ENCODE measurements around the gene STXBP6. TPM values are rescaled to one million over a fixed set of nuclear protein-coding genes. Genes with fewer than 3 reads are reported as not detected.

The STXBP6 gene
- total RNA-seq, 1 experiment from 2014 or later: 0.27 TPM

DNA sequence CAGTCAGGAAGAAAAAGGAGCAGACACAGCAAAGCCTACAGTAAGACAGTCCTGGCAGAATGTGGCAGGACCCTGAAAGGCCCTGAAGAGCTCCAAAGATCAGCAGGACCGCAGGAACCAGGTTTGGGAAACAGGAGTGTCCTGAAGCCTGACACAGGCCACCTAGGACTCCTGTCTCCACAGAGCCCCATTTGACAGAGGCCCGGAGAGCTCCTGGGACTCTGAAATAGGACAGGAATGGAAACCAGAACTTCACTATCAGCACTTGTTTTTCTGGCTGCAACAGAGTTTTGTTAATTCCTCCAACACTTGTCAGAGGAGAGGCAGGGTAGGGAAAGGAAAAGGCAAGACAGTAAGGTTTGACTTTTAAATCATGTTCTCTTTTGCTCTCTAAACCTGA, 12.9 kb downstream of the STXBP6 start:
- intact Hi-C loops (cut with micrococcal nuclease): no loop called here

DNA sequence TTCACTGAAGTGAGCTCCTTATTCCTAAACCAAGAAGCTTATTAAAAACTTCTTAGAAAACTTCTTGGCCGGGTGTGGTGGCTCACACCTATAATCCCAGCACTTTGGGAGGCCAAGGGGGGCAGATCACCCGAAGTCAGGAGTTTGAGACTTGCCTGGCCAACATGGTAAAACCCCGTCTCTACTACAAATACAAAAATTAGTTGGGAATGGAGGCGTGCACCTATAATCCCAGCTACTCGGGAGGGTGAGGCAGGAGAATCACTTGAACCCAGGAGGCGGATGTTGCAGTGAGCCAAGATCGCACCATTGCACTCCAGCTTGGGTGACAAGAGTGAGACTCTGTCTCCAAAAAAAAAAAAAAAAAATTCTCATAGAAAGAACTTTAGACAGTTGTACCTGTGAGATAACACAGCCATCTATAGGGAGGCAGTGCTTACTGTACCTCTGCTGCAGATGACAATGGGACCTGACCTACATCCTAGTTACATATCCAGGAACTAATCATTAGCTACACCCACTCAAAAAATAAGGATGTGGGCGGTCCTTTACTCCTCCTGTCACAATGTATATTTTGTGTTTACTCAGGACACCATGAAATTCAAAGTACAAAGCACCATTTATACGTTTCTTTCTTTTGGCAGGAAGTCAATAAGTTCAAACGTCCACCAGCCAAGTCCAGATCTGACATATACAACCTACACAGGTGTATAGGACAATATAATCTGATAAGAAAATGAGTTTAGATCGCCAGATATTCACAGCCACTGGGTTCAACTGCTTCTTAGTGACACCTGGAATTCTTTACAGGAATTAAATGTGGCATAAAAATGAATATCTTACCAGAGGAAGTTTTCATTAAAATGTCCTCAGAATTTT, 14.9 kb downstream of the STXBP6 start:
- no peak overlapping the region for H3K4me2 ChIP-seq (ENCODE audit: low read length)
- H3K9ac ChIP-seq (ENCODE audit: low read length): no peak overlapping the region
- no peaks in the 10 kb centered on the region for H3K79me2 ChIP-seq (ENCODE audit: insufficient read depth, low read length)
- no peaks in the 10 kb centered on the region for H3K27me3 ChIP-seq (ENCODE audit: insufficient read depth, low read length)
- H4K20me1 ChIP-seq (ENCODE audit: insufficient read depth): no peaks in the 10 kb centered on the region
- POLR2A ChIA-PET: no interaction called here
- H3K36me3 ChIP-seq (ENCODE audit: control insufficient read depth in 1 of 2, insufficient read depth in 2 of 2, low read length in 2 of 2): no peaks in the 10 kb centered on the region
- no peak overlapping the region for H2AFZ ChIP-seq (ENCODE audit: low read depth, low read length, poor library complexity, severe bottlenecking)
- H3K4me3 ChIP-seq (replicated peaks in 1 of 2; ENCODE audit: low read depth in 1 of 2, low read length in 2 of 2): no peak overlapping the region
- intact Hi-C loops (cut with micrococcal nuclease): no loop called here
- RAD21 ChIA-PET (ENCODE audit: low non-redundant PET in 1 of 2, low total read pairs in 2 of 2, uncharacterized antibody in 2 of 2, unreplicated experiment in 2 of 2): no interaction called here
- BruUV-seq (replicated peaks): no TSS peak
- no peaks in the 10 kb centered on the region for H3K4me1 ChIP-seq (ENCODE audit: control insufficient read depth in 1 of 2, insufficient read depth in 2 of 2, low read length in 2 of 2)
- H3K9me3 ChIP-seq (ENCODE audit: control insufficient read depth in 1 of 2, insufficient read depth in 1 of 2, low read depth in 1 of 2, low read length in 2 of 2): peaks cover 3 to 21% of the 10 kb centered on the region in 2 experiments; a peak in 2 of 4 replicates
- no peak for DNase-seq (ENCODE audit: low read depth, low spot score)
- CTCF ChIA-PET: no interaction called here
- no peak for ATAC-seq
- H3K9me2 ChIP-seq (ENCODE audit: insufficient read depth): no peaks in the 10 kb centered on the region
- no peak overlapping the region for H3K27ac ChIP-seq (ENCODE audit: low read depth, low read length)
- TF ChIP-seq, protein P1, sequence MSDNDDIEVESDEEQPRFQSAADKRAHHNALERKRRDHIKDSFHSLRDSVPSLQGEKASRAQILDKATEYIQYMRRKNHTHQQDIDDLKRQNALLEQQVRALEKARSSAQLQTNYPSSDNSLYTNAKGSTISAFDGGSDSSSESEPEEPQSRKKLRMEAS (IDR thresholded peaks at IDR 0.05): no peak
- TF ChIP-seq POLR2A (IDR thresholded peaks at IDR 0.05; ENCODE audit: borderline replicate concordance, extremely low read depth, insufficient read depth, insufficient read length) (no peak), YY1 (IDR thresholded peaks at IDR 0.05; ENCODE audit: extremely low read depth, insufficient replicate concordance, low read depth, low read length) (no peak), CBX3 (IDR thresholded peaks at IDR 0.05; ENCODE audit: low read depth) (no peak), SRF (IDR thresholded peaks at IDR 0.05; ENCODE audit: low read depth) (no peak), FOSL1 (IDR thresholded peaks at IDR 0.05; ENCODE audit: low read depth) (no peak), POLR2AphosphoS5 (IDR thresholded peaks at IDR 0.05; ENCODE audit: low read depth, low read length) (no peak), TCF7L2 (IDR thresholded peaks at IDR 0.05; ENCODE audit: borderline replicate concordance, extremely low read depth, insufficient read depth, insufficient read length) (no peak), SP1 (IDR thresholded peaks at IDR 0.05; ENCODE audit: low read depth) (no peak)
- TF ChIP-seq, protein P2, sequence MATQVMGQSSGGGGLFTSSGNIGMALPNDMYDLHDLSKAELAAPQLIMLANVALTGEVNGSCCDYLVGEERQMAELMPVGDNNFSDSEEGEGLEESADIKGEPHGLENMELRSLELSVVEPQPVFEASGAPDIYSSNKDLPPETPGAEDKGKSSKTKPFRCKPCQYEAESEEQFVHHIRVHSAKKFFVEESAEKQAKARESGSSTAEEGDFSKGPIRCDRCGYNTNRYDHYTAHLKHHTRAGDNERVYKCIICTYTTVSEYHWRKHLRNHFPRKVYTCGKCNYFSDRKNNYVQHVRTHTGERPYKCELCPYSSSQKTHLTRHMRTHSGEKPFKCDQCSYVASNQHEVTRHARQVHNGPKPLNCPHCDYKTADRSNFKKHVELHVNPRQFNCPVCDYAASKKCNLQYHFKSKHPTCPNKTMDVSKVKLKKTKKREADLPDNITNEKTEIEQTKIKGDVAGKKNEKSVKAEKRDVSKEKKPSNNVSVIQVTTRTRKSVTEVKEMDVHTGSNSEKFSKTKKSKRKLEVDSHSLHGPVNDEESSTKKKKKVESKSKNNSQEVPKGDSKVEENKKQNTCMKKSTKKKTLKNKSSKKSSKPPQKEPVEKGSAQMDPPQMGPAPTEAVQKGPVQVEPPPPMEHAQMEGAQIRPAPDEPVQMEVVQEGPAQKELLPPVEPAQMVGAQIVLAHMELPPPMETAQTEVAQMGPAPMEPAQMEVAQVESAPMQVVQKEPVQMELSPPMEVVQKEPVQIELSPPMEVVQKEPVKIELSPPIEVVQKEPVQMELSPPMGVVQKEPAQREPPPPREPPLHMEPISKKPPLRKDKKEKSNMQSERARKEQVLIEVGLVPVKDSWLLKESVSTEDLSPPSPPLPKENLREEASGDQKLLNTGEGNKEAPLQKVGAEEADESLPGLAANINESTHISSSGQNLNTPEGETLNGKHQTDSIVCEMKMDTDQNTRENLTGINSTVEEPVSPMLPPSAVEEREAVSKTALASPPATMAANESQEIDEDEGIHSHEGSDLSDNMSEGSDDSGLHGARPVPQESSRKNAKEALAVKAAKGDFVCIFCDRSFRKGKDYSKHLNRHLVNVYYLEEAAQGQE (IDR thresholded peaks at IDR 0.05; ENCODE audit: low read depth): no peak

More for the DNA sequence above, 12.9 kb downstream of the STXBP6 start:
- H3K79me2 ChIP-seq (ENCODE audit: insufficient read depth, low read length): no peaks in the 10 kb centered on the region
- CTCF ChIA-PET: no interaction called here
- RAD21 ChIA-PET (ENCODE audit: low non-redundant PET in 1 of 2, low total read pairs in 2 of 2, uncharacterized antibody in 2 of 2, unreplicated experiment in 2 of 2): no interaction called here
- TF ChIP-seq JUND (IDR thresholded peaks at IDR 0.05): no peak
- TF ChIP-seq, protein P3, sequence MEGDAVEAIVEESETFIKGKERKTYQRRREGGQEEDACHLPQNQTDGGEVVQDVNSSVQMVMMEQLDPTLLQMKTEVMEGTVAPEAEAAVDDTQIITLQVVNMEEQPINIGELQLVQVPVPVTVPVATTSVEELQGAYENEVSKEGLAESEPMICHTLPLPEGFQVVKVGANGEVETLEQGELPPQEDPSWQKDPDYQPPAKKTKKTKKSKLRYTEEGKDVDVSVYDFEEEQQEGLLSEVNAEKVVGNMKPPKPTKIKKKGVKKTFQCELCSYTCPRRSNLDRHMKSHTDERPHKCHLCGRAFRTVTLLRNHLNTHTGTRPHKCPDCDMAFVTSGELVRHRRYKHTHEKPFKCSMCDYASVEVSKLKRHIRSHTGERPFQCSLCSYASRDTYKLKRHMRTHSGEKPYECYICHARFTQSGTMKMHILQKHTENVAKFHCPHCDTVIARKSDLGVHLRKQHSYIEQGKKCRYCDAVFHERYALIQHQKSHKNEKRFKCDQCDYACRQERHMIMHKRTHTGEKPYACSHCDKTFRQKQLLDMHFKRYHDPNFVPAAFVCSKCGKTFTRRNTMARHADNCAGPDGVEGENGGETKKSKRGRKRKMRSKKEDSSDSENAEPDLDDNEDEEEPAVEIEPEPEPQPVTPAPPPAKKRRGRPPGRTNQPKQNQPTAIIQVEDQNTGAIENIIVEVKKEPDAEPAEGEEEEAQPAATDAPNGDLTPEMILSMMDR (IDR thresholded peaks at IDR 0.05 in 2 of 3, conservative IDR thresholded peaks at IDR 0.05 in 1 of 3; ENCODE audit: borderline replicate concordance in 1 of 3, insufficient read depth in 1 of 3, low read depth in 2 of 3, low read length in 2 of 3): no peak
- TF ChIP-seq ZNF274 (IDR thresholded peaks at IDR 0.05; ENCODE audit: low read depth, low read length): no peak
- TF ChIP-seq EZH2 (IDR thresholded peaks at IDR 0.05): no peak
- no peaks in the 10 kb centered on the region for H3K27me3 ChIP-seq (ENCODE audit: insufficient read depth, low read length)
- H3K9me3 ChIP-seq (ENCODE audit: control insufficient read depth in 1 of 2, insufficient read depth in 1 of 2, low read depth in 1 of 2, low read length in 2 of 2): peaks cover 0 to 19% of the 10 kb centered on the region in 2 experiments; a peak in 2 of 4 replicates
- ATAC-seq (no peak), DNase-seq (ENCODE audit: low read depth, low spot score) (no peak)
- H3K36me3 ChIP-seq (ENCODE audit: control insufficient read depth in 1 of 2, insufficient read depth in 2 of 2, low read length in 2 of 2): no peaks in the 10 kb centered on the region
- no peak overlapping the region for H3K4me3 ChIP-seq (replicated peaks in 1 of 2; ENCODE audit: low read depth in 1 of 2, low read length in 2 of 2)
- no peaks in the 10 kb centered on the region for H4K20me1 ChIP-seq (ENCODE audit: insufficient read depth)
- no peak overlapping the region for H3K4me2 ChIP-seq (ENCODE audit: low read length)
- H3K27ac ChIP-seq (ENCODE audit: low read depth, low read length): no peak overlapping the region
- H3K9ac ChIP-seq (ENCODE audit: low read length): no peak overlapping the region
- H3K9me2 ChIP-seq (ENCODE audit: insufficient read depth): no peaks in the 10 kb centered on the region
- H3K4me1 ChIP-seq (ENCODE audit: control insufficient read depth in 1 of 2, insufficient read depth in 2 of 2, low read length in 2 of 2): no peaks in the 10 kb centered on the region
- POLR2A ChIA-PET: no interaction called here
- BruUV-seq (replicated peaks): no TSS peak
- H2AFZ ChIP-seq (ENCODE audit: low read depth, low read length, poor library complexity, severe bottlenecking): no peak overlapping the region

Measured in HCT116 (cell line).